Measurements from ENCODE around the gene PLEKHA5. TPM values are rescaled to one million over a fixed set of nuclear protein-coding genes. Genes with fewer than 3 reads are reported as not detected.
"Not testable (repeated sequence)": the region's sequence is repeated elsewhere in the genome, so short reads cannot be mapped to it uniquely, and the experiment has no call there.

PLEKHA5 gene
- total RNA-seq, 1 donor from 2014 or later: 5.3 TPM

GRCh38 chr12:19276767-19277166 is 147.2 kb downstream of the PLEKHA5 start:
- intact Hi-C loops (cut with micrococcal nuclease): no loop called here

GRCh38 chr12:19277711-19278110 is 148.2 kb downstream of the PLEKHA5 start:
- intact Hi-C loops (cut with micrococcal nuclease): no loop called here

DNA sequence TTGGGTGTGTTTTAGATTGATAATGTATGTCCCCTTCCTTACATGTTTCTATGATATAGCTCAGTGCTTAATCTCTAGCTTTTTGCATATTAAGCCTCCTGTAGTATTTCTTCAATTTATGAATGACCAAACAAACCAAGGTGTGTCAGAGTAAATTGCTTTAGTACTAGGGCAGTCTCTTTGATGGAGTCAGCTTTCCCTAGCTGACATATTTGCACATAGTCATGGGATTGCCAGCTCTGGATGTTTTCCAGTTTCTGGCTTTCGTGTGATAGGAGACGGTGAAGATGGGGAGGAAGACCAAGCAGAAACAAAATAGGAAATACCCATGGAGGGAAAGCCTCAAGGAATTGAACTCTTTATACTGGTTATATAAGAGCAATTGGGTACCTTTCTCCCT is 148.9 kb downstream of the PLEKHA5 start:
- intact Hi-C loops (cut with micrococcal nuclease): no loop called here

DNA sequence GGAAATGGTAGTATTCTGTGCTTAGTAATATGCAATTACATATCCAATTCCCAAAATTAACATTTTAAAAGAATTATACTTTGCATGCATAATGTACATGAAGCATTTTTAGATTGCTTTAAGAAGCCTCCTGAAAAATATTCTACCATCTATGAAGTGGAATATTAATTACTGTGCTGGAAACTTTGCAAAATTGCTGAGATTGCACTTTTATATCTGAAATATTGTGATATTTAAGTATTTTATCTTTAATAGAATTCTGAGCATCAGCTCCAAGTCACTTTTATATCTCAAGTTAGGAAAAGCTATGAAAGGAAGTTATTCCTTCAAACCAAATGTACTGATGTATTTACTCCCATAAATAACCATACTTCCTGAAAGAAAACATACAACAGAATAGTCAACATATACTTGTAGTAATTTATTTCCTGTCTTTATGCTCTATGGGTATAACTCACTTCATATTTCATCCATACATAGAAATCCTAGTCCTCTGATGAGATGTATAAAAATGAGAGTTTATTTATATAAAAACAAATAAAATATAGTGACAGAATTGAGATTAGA is 152.7 kb downstream of the PLEKHA5 start:
- intact Hi-C loops (cut with micrococcal nuclease): no loop called here

- intact Hi-C loops (cut with micrococcal nuclease): loop anchor here (5.0 kb wide), 4 partner anchors 97 to 1142 kb away; no protein-coding TSS in a partner anchor
Measured at GRCh38 chr12:19284658-19285057, 155.1 kb downstream of the PLEKHA5 start.

GRCh38 chr12:19285793-19286448 is 156.4 kb downstream of the PLEKHA5 start:
- intact Hi-C loops (cut with micrococcal nuclease): loop anchor here (5.0 kb wide), 4 partner anchors 99 to 1144 kb away; no protein-coding TSS in a partner anchor

DNA sequence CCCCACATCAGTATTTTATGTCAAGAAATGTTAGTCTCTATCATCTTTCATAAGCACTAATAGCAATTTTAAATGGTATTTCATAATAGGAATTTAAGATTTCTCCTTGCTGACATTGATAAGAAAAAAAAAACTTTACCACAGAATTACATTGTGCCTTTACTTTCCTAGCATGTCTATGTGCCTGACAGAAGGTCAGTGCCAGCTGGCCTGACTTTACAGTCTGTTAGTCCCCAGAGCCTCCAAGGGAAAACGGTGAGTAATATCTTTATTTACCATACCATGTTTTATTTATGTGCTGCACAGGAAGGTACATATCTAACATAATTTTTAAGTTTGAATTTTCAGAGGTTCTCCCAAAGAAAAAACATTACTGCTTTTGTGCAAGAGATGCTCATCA is 157.8 kb downstream of the PLEKHA5 start:
- intact Hi-C loops (cut with micrococcal nuclease): loop anchor here (5.0 kb wide), 4 partner anchors 100 to 1145 kb away; no protein-coding TSS in a partner anchor

GRCh38 chr12:19288161-19288560 is 158.6 kb downstream of the PLEKHA5 start:
- intact Hi-C loops (cut with micrococcal nuclease): loop anchor here (5.0 kb wide), 4 partner anchors 101 to 1146 kb away; no protein-coding TSS in a partner anchor

GRCh38 chr12:19288603-19289244 is 159.2 kb downstream of the PLEKHA5 start:
- intact Hi-C loops (cut with micrococcal nuclease): loop anchor here (5.0 kb wide), 4 partner anchors 101 to 1146 kb away; no protein-coding TSS in a partner anchor

- intact Hi-C loops (cut with micrococcal nuclease): no loop called here
Measured at GRCh38 chr12:19298836-19299605, 169.5 kb downstream of the PLEKHA5 start.

- intact Hi-C loops (cut with micrococcal nuclease): no loop called here
Measured at GRCh38 chr12:19299765-19300164, 170.2 kb downstream of the PLEKHA5 start.

- intact Hi-C loops (cut with micrococcal nuclease): no loop called here
Measured at GRCh38 chr12:19301223-19301622, 171.7 kb downstream of the PLEKHA5 start.

GRCh38 chr12:19301688-19302087 is 172.2 kb downstream of the PLEKHA5 start:
- intact Hi-C loops (cut with micrococcal nuclease): no loop called here

DNA sequence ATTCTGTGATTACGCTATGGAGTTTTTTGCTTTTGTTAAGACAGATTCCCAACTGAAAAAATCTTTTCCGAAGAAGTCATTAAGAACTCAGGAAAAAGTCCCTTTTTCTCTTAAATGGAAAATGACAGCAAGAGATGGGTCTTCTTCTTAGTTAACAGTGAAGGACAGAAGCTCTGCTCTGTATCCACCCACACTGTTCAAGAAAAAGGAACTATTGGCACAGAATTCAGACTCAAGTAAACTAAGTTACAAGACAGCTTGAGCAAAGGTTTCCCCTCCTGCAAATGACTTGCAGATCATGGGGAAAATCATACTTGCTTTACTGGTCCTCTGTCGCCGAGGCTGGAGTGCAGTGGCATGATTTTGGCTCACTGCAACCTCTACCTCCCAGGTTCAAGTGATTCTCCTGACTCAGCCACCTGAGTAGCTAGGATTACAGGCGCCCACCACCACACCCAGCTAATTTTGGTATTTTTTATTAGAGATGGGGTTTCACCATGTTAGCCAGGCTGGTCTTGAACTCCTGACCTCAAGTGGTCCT is 172.6 kb downstream of the PLEKHA5 start:
- intact Hi-C loops (cut with micrococcal nuclease): no loop called here

DNA sequence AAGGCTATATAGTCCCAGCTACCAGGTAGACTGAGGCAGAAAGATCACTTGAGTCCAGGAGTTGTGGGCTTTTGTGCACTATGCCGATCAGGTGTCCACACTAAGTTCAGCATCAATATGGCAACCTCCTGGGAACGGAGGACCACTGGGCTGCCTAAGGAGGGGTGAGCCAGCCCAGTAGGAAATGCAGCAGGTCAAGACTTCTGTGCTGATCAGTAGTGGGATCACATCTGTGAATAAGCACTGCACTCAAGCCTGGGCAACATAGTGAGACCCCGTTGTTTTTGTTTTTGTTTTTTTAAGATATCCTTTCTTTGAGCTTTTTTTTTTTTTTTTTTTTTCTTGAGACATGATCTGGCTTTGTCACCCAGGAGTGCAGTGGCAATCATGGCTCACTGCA is 174.0 kb downstream of the PLEKHA5 start:
- intact Hi-C loops (cut with micrococcal nuclease): no loop called here

DNA sequence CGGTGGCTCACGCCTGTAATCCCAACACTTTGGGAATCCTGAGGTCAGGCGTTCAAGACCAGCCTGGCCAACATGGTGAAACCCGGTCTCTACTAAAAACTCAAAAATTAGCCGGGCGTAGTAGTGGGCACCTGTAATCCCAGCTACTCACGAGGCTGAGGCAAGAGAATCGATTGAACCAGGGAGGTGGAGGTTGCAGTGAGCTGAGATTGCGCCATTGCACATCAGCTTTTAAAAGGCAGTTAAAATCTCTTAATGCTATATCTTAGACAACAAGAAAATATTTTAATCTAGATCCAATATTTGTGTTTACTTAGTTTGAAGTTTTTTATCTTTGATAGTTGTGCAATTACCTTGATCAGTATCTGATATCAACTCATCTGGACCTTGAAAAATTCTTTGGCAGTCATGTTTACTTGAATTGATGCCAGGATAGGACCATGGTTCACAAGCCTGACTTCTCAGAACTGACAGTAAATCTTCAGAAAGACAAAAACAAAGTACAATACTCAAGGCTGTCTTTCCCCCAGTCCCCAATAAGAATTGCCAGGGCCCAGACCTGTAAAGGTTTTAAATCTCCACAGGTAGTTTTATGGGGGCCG is 174.7 kb downstream of the PLEKHA5 start:
- intact Hi-C loops (cut with micrococcal nuclease): no loop called here

DNA sequence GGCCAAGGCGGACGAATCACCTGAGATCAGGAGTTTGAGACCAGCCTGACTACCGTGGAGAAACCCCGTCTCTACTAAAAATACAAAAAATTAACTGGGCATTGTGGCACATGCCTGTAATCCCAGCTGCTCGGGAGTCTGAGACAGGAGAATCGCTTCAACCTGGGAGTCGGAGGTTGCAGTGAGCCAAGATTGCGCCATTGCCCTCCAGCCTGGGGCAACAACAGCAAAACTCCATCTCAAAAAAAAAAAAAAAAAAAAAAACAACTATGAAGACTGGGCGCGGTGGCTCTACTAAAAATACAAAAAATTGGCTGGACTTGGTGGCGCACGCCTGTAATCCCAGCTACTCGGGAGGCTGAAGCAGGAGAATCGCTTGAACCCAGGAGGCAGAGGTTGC is 176.1 kb downstream of the PLEKHA5 start:
- intact Hi-C loops (cut with micrococcal nuclease): not testable (repeated sequence)

DNA sequence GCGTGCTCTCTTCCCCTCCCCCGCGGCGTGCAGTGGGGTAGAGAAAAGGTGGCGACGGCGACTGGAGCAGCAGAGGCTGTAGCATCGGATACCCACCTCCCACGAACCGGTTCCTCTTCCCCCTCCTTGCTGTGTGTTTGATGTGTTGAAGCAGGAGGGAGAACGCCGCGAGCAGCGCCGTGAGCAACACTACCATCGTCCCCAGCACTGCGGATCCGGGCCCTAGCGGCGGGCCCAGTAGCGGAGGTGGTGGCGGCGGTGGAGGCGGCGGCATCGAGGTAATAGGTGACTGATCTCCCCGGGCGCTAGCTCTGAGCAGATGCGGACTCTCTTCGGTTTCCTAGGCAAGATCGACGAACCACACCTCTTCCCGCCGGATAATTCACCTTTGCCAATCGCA is 176.8 kb downstream of the PLEKHA5 start:
- intact Hi-C loops (cut with micrococcal nuclease): no loop called here

- intact Hi-C loops (cut with micrococcal nuclease): no loop called here
Measured at GRCh38 chr12:19307451-19307850, 177.9 kb downstream of the PLEKHA5 start.

- intact Hi-C loops (cut with micrococcal nuclease): no loop called here
Measured at GRCh38 chr12:19311165-19311564, 181.6 kb downstream of the PLEKHA5 start.

DNA sequence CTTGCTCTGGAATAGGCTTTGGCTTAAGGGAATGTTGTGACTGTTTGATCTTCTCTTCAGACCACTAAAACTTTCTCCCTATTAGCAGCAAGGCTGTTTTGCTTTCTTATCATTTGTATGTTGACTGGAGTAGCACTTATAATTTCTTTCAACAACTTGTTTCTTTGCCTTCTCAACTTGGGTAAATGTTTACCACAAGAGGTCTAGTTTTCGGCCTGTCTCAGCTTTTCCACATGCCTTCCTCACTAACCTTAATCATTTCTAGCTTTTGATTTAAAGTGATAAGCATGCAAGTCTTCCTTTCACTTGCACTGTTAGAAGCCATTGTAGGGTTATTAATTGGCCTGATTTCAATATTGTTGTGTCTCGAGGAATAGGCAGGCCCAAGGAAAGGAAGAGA is 183.1 kb downstream of the PLEKHA5 start:
- intact Hi-C loops (cut with micrococcal nuclease): no loop called here

Measured in T-helper 2 cell treated with Interferon-gamma antibody and Interleukin-4, amounts not matched to agents 100 ng/mL and 5 ng/mL, for 36 hours (primary cell).